Ammon's horn (tissue), 1 donor: ENCODE results near the gene ANKS1B.

Source experiments
- DNase-seq: peaks from one replicate; pipeline ENCODE4 v3.0.0-alpha.2; 2016; ENCODE audit warnings: low spot score

ANKS1B gene

DNA sequence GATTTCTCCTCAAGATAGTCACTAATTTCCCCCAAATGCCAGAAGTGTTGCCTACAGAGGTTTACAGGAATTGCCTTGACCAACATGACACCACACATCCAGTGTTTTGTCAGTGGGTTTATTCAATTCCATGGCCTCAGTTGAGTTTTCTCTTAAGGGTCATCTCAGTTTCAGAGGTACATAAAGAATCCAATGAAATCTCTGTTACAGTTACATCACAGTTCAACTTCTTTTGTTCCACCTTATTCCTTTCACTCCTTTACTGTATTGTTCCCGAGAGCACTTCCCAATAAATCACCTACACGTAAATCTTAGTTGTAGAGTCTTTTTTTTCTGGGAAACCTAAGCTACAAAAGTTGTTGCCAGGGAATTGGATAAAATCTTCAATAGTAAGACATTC, 410.8 kb downstream of the ANKS1B start:
- no peak for DNase-seq

GRCh38 chr12:99567072-99567471, 417.7 kb downstream of the ANKS1B start:
- no peak for DNase-seq

GRCh38 chr12:99558109-99558508, 426.6 kb downstream of the ANKS1B start:
- no peak for DNase-seq

- DNase-seq, result no peak
These were observed 431.3 kb downstream of the ANKS1B start for GRCh38 chr12:99553461-99553860.

DNA sequence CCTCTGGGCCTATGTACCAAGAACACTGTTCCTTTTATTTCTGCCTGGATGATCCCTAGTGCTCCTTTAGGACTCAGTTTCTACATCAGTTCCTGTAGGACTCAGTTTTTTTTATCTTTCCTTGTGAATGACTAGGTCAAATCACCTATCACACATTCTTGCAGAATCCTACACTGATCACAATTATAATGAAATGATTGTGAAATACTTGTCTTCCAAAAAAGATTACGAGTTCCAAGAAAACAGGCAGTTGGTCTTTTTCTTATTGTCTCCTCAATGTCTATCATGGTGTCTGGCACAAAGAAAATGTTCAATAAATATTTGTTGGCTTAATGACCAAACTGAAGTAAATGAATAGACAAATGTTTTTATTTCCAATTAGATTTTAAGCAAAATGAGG, 432.7 kb downstream of the ANKS1B start:
- no peak for DNase-seq

- DNase-seq, result no peak
These were observed 435.1 kb downstream of the ANKS1B start for GRCh38 chr12:99549651-99550050.

DNA sequence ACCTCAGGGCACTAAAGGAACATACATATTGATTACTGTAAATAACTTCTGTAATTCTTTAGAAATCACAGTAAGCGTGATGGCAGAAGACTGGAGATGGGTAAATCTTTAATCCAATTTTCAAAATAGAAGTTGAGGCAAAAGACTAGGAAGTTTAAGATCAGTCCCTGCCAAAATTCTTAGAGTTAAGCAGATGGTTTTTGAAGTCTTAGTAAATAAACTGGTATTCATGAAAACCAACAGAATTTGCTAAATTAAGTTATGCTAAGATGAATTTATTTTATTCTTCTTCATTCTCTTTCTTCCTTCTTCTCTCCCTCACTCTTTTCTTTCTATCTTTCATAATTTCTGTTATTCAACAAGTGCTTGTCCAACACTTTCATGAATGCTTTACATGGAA, 435.5 kb downstream of the ANKS1B start:
- DNase-seq, result no peak

DNA sequence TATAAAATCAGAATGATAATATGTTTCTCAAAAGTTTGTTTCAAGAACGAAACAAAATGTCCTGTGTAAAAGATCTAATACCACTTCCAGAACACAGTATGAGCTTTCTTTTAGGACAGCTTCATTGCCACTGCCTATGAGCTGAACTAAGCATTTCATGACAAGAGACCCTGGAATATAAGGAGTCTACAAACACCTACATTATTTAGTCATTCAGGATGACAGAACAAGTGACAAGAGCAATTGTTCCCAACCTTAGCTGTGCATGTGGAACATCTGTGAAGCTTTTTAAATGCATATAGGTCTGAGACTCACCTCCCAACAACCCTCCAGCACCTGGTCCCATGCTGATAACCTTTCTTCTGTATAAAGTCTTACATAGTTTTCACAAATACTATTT, 440.3 kb downstream of the ANKS1B start:
- DNase-seq, result no peak

DNA sequence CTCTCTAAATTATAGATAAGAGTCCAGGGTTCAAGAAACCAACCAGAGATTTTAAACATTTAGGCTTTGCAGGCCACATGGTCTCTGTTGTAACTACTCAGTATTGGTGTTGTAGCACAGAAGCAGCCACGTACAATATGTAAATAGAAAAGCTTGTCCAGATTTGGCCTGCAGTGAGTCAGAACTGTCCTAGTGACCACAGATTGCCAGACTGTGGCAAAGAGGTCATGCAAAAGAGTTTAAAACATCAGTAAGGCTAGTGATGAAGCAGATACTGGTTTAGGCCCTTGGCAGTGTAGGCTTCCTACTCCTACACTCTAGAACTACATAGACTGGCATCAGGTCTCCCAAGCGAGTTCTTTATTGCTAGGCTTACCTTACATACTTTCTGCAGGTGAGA, 454.8 kb downstream of the ANKS1B start:
- no peak for DNase-seq

- no peak for DNase-seq
These were observed 456.3 kb downstream of the ANKS1B start for GRCh38 chr12:99528478-99528877.

DNA sequence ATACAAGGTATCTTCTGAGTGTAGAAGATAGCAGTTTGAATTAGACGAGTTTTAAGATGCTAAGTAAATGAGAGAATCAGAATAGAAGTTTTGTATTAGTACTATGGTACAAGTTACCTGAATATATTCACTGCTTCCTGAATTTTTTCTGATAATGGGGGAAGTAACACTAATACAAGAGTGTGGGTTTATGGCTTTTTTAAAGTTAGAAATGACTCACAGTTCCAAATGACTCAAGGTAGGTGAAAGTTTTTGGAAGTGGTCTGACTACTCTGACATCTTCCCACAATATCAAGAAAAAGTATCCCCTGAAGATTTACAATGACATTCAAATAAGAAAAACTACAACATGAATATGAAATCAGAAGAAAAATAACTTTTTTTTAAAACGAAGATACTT, 460.9 kb downstream of the ANKS1B start:
- DNase-seq, result no peak

GRCh38 chr12:99522456-99522855, 462.3 kb downstream of the ANKS1B start:
- no peak for DNase-seq

DNA sequence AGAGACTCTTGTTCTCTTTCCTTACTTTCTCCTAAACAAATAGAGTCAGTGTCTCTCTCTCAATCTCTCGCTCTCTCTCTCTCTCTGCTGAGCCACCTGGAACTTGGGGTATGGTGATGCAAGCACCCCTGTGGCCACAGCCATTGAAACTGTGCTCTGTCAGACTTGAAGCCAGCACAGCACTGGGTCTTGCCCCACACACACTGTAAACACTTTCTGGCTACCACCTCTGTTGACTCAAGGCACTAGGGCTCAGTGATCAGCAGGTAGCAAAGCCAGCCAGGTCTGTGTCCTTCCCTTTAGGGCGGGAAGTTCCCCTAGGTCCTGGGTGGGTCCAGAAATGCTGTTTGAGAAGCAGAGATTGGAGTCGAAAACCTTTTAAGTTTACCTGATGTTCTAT, 463.1 kb downstream of the ANKS1B start:
- DNase-seq, result no peak

DNA sequence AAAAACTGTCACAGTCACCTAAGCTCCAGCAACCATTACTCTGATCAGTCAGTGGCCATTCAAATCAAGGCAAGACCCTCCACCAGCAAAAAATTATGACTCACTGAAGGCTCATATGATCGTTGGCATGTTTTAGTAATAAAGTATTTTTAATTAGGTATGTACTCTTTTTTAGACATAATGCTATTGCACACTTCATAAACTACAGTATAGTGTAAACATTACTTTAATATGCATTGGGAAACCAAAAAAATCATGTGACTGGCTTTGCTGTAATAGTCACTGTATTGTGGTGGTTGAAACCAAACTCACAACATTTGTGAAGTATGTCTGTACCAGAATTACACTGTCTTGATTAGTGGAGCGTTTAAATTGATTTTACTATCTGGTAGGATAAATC, 471.7 kb downstream of the ANKS1B start:
- no peak for DNase-seq

- DNase-seq, result no peak
These were observed 478.9 kb downstream of the ANKS1B start for GRCh38 chr12:99505805-99506204.

- DNase-seq, result no peak
These were observed 486.0 kb downstream of the ANKS1B start for GRCh38 chr12:99498756-99499155.

DNA sequence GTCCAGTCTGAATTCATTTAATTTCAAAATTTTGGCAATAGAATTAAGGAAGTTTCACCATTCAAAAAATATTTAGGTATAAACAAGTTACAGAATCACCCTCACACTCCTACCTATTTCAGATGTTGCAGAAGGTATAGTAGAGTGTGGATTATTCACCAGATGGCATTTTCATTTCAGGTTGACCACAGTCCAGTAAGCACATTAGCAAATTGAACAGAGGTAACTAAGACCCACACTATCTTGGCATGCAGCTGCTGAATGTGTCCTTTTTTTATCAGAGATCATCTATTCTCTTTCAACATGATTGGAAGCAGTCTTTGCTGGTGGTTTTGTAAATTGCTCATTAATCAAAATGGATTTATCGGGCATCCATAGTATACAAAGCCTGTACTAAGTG, 488.9 kb downstream of the ANKS1B start:
- no peak for DNase-seq

- no peak for DNase-seq
These were observed 491.5 kb downstream of the ANKS1B start for GRCh38 chr12:99493197-99493596.

- no peak for DNase-seq
These were observed 498.5 kb downstream of the ANKS1B start for GRCh38 chr12:99486277-99486676.

GRCh38 chr12:99479149-99479548, 505.6 kb downstream of the ANKS1B start:
- no peak for DNase-seq

- DNase-seq, result no peak
These were observed 507.8 kb downstream of the ANKS1B start for GRCh38 chr12:99476956-99477355.

DNA sequence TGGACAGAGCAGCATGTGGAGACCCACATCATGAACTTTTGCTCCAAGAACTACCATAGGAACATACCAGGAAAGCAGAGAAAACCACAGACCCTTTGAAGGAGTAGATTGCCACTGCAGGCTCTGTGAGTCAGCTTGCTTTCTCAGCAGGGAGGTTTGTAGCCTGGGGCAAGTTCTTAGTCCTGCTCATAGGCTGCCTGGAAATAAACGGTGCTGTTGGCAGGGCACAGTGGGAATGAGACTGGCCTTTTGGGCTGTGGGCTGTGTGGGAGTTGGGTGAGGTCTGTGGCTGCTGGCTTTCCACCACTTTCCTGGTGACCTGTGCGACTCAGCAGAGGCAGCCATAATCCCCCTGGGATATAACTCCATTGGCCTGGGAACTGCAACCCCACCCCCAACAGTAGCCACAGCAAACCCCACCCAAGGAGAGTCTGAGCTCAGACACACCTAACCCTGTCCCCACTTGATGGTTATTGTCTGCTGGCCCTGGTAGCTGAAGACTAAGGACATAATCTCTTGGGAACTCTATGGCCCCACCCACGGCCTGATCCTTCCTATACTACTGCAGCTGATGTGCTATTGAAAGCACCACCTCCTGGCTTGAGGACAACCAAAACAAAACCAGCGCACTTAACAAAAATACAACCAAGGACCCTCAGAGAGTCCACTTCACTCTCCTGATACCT, 529.2 kb downstream of the ANKS1B start:
- DNase-seq, result no peak

DNA sequence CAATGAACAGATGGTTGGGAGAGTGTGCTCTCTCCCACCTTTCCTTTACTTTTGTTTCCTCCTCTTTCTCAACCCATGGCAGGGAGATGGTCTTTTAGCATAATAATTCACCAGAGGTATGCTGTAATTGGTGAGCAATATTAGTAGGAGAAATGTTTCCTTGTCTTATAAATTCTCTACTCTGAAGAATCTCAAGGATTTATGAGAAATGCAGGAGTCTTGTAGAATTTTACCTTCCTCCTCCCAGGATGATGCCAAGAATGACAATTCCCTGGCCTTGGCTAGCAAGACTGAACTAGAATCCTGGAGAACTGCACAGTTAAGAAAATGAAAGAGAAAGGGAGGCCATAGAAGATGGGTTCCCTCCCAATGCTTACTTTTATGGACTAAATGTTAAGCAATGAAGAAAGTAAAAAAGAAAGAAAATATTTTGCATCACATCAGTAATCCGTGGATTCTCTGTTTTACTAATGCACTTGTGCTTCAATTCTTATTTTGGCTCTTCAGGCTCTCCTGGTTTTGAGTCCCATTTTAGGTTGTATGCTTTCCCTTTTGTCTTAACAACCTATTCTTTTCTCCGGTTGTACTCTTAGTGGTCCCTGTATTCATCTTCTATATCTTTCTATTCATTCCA, 530.1 kb downstream of the ANKS1B start:
- DNase-seq, result no peak
